GM12865 (cell line): ENCODE measurements around the gene PXDN.
"Not testable (repeated sequence)": the region's sequence is repeated elsewhere in the genome, so short reads cannot be mapped to it uniquely, and the experiment has no call there.

Experiments used
- DNase-seq: peaks from one replicate; pipeline ENCODE4 v3.0.0; 2010; ENCODE audit warnings: low read depth
- H3K4me3 ChIP-seq: 2 replicates; pipeline ENCODE4 v1.5.1; 2011; ENCODE audit warnings: mild to moderate bottlenecking, low read depth, low read length, control low read depth
- TF ChIP-seq, protein P1 (sequence below): IDR thresholded peaks from 2 replicates; pipeline ENCODE4 v1.5.1; 2011; ENCODE audit warnings: low read length, control low read depth, low read depth, inconsistent platforms; ENCODE audit not compliant: insufficient read depth; ENCODE audit errors: missing control alignments

Gene PXDN

DNA sequence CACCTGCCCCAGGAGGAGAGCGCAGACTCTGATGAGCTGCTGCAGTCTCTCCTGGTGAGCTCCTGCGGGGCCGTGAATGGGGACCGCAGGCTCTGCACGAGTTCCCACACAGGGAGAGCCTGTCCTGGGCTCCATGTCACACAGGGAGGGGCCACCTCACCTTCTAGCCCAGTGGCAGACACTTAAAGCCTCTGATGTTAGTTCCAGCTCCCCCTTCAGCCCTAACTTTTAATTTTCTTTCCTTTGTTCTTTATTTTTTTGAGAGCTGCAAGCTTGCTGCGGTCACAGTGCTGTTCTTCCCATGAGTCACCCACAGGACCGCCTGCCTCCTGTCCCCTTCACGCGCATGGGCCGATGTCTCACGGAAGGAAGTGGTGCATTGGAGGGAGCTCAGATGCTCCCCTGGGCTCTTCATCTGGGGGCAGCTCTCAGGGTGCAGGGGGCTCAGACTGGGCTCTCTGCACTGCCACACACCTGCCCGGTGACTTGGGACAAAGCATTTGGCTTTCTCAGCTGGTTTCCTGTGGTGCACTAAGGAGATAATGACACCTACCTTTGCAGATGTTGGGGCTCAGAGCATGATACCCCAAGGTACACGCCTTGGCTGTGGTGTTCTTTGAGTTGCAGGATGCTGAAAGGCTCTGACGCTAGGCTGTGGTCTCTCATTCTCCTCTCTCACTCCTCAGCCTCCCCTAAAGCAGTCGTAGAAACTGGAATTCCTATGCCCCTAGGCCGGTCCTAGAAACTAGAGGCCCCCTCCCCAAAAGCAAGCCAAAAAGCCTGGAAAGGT, 37.2 kb upstream of the PXDN start:
- no peak for DNase-seq
- TF ChIP-seq, protein P1, sequence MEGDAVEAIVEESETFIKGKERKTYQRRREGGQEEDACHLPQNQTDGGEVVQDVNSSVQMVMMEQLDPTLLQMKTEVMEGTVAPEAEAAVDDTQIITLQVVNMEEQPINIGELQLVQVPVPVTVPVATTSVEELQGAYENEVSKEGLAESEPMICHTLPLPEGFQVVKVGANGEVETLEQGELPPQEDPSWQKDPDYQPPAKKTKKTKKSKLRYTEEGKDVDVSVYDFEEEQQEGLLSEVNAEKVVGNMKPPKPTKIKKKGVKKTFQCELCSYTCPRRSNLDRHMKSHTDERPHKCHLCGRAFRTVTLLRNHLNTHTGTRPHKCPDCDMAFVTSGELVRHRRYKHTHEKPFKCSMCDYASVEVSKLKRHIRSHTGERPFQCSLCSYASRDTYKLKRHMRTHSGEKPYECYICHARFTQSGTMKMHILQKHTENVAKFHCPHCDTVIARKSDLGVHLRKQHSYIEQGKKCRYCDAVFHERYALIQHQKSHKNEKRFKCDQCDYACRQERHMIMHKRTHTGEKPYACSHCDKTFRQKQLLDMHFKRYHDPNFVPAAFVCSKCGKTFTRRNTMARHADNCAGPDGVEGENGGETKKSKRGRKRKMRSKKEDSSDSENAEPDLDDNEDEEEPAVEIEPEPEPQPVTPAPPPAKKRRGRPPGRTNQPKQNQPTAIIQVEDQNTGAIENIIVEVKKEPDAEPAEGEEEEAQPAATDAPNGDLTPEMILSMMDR: no peak

DNA sequence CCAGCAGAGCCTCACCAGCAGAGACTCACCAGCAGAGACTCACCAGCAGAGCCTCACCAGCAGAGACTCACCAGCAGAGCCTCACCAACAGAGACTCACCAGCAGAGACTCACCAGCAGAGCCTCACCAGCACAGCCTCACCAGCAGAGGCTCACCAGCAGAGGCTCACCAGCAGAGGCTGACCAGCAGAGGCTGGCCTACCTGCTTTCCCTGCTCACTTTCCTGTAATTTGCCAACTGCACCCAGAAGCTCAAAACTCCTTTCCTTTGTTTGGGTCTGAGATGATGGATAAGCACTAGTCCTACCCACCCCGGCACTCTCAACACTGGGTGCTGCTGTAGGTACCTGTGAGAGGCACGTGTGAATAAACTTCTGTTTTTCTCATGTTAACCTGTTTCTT, 36.4 kb upstream of the PXDN start:
- TF ChIP-seq, protein P1: no peak
- DNase-seq: no peak
- H3K4me3 ChIP-seq: no peak overlapping the region

More for the DNA sequence above, 37.2 kb upstream of the PXDN start:
- no peak overlapping the region for H3K4me3 ChIP-seq

DNA sequence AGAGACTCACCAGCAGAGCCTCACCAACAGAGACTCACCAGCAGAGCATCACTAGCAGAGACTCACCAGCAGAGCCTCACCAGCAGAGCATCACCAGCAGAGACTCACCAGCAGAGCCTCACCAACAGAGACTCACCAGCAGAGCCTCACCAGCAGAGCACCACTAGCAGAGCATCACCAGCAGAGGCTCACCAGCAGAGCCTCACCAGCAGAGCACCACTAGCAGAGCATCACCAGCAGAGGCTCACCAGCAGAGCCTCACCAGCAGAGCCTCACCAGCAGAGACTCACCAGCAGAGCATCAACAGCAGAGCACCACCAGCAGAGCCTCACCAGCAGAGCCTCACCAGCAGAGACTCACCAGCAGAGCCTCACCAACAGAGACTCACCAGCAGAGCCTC, 35.7 kb upstream of the PXDN start:
- H3K4me3 ChIP-seq, DNase-seq: not testable (repeated sequence)

DNA sequence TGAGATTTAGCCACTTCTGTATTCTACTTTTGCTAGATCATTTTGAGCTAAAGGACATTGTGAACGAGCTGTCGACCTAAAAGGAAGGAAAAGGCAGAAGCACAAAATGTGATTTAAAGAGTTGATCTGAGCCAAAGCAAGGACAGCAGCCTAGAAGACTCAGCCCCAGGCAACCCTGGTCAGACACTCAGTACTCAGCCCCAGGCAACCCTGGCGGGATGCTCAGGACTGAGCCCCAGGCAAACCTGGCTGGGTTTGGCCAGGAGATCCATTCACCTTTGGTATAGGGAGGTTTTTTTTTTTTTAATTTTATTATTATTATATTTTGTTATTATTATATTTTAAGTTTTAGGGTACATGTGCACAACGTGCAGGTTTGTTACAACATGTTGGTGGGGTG, 34.3 kb upstream of the PXDN start:
- H3K4me3 ChIP-seq: no peak overlapping the region
- DNase-seq: no peak
- TF ChIP-seq, protein P1: no peak

DNA sequence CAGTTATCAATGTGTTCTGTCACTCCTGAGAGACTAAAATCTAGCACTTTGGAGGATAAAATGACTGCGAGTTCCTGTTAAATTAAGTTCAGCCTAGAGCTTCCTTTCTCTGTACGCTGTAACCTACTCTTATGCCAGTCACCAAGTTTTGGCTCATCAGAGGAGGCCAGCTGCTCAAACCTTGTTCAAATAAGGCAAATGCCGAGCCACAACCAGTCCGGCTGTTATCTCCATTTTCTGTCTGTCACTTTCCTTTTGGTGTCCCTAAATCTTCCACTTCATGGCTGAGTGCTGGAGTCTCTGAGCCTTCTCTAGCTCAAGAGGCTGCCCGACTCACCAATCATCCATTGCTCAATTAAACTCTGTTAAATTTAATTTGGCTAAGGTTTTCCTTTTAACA, 33.5 kb upstream of the PXDN start:
- H3K4me3 ChIP-seq: no peak overlapping the region
- TF ChIP-seq, protein P1: no peak
- no peak for DNase-seq

DNA sequence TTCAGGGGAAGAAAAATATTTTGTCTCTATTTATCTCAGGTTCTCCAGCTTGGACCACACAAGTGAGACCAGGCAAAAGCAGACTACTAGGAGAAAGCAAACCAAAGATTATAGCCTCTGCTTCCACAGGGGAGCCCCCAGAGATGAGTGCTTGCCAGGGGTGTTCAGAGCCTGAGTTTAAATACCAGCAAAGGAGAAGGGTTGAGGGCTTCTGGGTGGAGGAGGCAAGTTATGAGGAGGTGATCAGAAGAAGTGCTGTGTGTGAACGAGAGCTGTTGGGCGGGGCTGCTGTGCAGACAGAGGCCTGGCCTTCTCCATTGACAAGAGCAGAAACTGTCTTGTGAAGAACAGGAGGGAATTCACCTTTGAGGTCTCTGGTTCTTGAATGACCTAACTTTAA, 32.8 kb upstream of the PXDN start:
- TF ChIP-seq, protein P1: no peak
- no peak for DNase-seq
- H3K4me3 ChIP-seq: no peak overlapping the region

DNA sequence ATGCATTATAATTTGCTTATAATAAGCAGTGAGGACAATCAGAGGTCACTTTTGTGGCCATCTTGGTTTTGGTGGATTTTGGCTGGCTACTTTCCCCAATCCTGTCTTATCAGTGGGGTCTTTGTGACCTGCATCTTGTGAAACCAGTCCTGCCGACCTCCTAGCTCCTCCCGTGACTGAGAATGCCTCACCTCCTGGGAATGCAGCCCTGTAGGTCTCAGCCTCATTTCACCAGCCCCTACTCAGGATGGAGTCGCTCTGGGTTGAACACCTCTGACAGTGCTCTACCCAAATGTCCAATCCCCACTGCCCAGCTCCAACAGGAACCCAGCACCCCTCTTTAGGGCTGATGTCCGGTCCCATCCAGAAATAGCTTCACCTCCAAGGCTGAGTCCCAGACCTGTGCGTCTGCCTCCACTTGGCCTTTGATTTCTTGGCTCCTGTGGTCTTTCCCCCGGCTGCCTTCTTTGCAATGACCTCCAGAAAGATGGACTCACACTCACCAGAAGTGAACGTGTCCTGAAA, 31.3 kb upstream of the PXDN start:
- DNase-seq: no peak
- TF ChIP-seq, protein P1: no peak
- no peak overlapping the region for H3K4me3 ChIP-seq
